HG03066 (cell line): Measurements from ENCODE around the gene ANAPC5.

Experiments used
- ATAC-seq: cut with Tn5 transposase; IDR thresholded peaks from one replicate; pipeline ENCODE4 v1.9.1; 2021; ENCODE audit warnings: low read depth; ENCODE audit not compliant: unreplicated experiment

The ANAPC5 gene

GRCh38 chr12:121261398-121261797, 90.8 kb downstream of the ANAPC5 start:
- ATAC-seq: no peak

GRCh38 chr12:121260091-121260490, 92.1 kb downstream of the ANAPC5 start:
- no peak for ATAC-seq

GRCh38 chr12:121259074-121259473, 93.1 kb downstream of the ANAPC5 start:
- ATAC-seq: no peak
